Measurements from ENCODE around the gene KRTAP22-1. TPM values are rescaled to one million over a fixed set of nuclear protein-coding genes. Genes with fewer than 3 reads are reported as not detected.

Gene KRTAP22-1
- total RNA-seq, 6 experiments from 2014 or later, result not detected

GRCh38 chr21:30582870-30583269, 18.0 kb upstream of the KRTAP22-1 start:
- no peak for DNase-seq
- no peak for TF ChIP-seq CTCF (IDR thresholded peaks at IDR 0.05)
- no peaks in the 10 kb centered on the region for H3K4me1 Mint-ChIP-seq (ENCODE audit: low read depth)
- peaks cover 30% of the 10 kb centered on the region for H3K9me3 Mint-ChIP-seq
- no peaks in the 10 kb centered on the region for H3K27me3 Mint-ChIP-seq (ENCODE audit: insufficient read depth)
- peaks cover 12% of the 10 kb centered on the region for H3K36me3 Mint-ChIP-seq (ENCODE audit: low read depth)
- H3K4me3 Mint-ChIP-seq, result no peak overlapping the region
- H3K27ac Mint-ChIP-seq, result no peak overlapping the region

GRCh38 chr21:30590297-30590696, 10.6 kb upstream of the KRTAP22-1 start, which contains the start of gene KRTAP22-2:
Gene KRTAP22-2, minus strand, starts transcription at chr21:30590397.
- Mint-ChIP-seq H3K9me3 (peaks cover 35% of the 10 kb centered on the region), H3K27ac (no peak within 1 kb of the TSS), H3K4me3 (no peak within 1 kb of the TSS), H3K27me3 (ENCODE audit: insufficient read depth) (no peaks in the 10 kb centered on the region), H3K4me1 (ENCODE audit: low read depth) (no peaks in the 10 kb centered on the region), H3K36me3 (ENCODE audit: low read depth) (no peaks in the 10 kb centered on the region; the same call in 1 of the 2 replicates)
- DNase-seq, result no peak
- TF ChIP-seq CTCF (IDR thresholded peaks at IDR 0.05), result no peak

GRCh38 chr21:30592140-30592539, 8.7 kb upstream of the KRTAP22-1 start, which contains the start of gene KRTAP6-3:
Gene KRTAP6-3, plus strand, starts transcription at chr21:30592440. Its CDS starts 6 bp downstream, at chr21:30592446.
- Mint-ChIP-seq H3K9me3 (peaks cover 43% of the 10 kb centered on the region), H3K27me3 (ENCODE audit: insufficient read depth) (no peaks in the 10 kb centered on the region; the same call in 1 of the 2 replicates)

GRCh38 chr21:30598802-30599201, 2.1 kb upstream of the KRTAP22-1 start, which contains the start of gene KRTAP6-2:
Gene KRTAP6-2, minus strand, starts transcription at chr21:30598902. Its CDS starts 28 bp downstream, at chr21:30598874.
- TF ChIP-seq CTCF (IDR thresholded peaks at IDR 0.05), result no peak
- Mint-ChIP-seq H3K36me3 (ENCODE audit: low read depth) (no peaks in the 10 kb centered on the region), H3K4me3 (no peak within 1 kb of the TSS), H3K27me3 (ENCODE audit: insufficient read depth) (no peaks in the 10 kb centered on the region; the same call in 1 of the 2 replicates), H3K4me1 (ENCODE audit: low read depth) (no peaks in the 10 kb centered on the region), H3K9me3 (peaks cover 52% of the 10 kb centered on the region), H3K27ac (no peak within 1 kb of the TSS)
- no peak for DNase-seq

More at GRCh38 chr21:30592140-30592539, 8.7 kb upstream of the KRTAP22-1 start, which contains the start of gene KRTAP6-3:
- TF ChIP-seq CTCF (IDR thresholded peaks at IDR 0.05), result no peak
- no peaks in the 10 kb centered on the region; the same call in 1 of the 2 replicates for H3K36me3 Mint-ChIP-seq (ENCODE audit: low read depth)
- no peak within 1 kb of the TSS for H3K4me3 Mint-ChIP-seq
- no peak for DNase-seq
- no peaks in the 10 kb centered on the region for H3K4me1 Mint-ChIP-seq (ENCODE audit: low read depth)
- no peak within 1 kb of the TSS for H3K27ac Mint-ChIP-seq

GRCh38 chr21:30605968-30606367, 5.1 kb downstream of the KRTAP22-1 start:
- no peak overlapping the region for H3K27ac Mint-ChIP-seq
- H3K4me3 Mint-ChIP-seq, result no peak overlapping the region
- H3K36me3 Mint-ChIP-seq (ENCODE audit: low read depth), result peaks cover 5% of the 10 kb centered on the region; the same call in 1 of the 2 replicates
- H3K4me1 Mint-ChIP-seq (ENCODE audit: low read depth), result no peaks in the 10 kb centered on the region
- H3K9me3 Mint-ChIP-seq, result peaks cover 56% of the 10 kb centered on the region
- TF ChIP-seq CTCF (IDR thresholded peaks at IDR 0.05), result no peak
- no peak for DNase-seq
- H3K27me3 Mint-ChIP-seq (ENCODE audit: insufficient read depth), result no peaks in the 10 kb centered on the region

Measured in HFFc6 (cell line).